ENCODE measurements around the gene ALPL.

DNA sequence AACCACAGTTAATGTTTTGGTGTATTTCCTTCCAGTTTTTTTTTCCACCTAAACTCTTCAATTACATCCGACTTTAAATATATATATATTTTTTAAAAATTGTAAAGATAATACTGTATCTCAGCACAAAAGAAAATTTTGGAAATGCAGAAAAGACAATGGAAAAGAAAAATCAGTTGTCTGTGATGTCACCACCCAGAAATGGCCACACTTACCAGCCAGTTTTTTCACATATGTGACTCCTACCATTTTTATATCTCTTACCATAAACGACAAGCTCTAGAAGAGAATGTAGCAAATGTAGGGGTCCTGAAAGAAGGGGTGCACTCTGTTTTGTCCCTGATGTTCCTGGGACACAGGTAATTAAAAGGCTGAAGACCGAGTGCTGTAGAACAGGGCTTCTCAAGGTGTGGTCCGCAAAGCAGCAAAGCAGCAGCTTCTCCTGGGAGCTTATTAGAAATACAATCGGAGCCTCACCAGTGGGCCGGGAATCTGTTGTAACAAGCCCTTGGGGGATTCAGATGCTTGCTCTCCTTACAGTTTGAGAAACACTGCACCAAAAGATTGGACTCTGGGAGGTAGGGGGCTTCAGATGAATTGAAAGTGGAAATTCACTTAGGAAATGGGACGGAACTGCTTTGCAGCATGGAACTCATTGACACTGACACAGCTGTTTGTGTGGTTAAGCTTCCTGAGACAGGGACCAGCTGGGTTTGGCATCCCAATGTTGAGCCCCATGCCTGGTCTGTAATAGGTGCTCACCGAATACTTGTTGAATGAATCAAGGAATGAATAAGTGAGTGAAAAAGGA, 44.1 kb downstream of the ALPL start:
- TF ChIP-seq CTCF (conservative IDR thresholded peaks at IDR 0.05 in 1 of 2, IDR thresholded peaks at IDR 0.05 in 1 of 2; ENCODE audit: extremely low read depth in 1 of 2, insufficient read depth in 1 of 2, low read depth in 1 of 2, low read length in 2 of 2) = no peak
- no peak for TF ChIP-seq EZH2 (IDR thresholded peaks at IDR 0.05; ENCODE audit: borderline replicate concordance, low read length)

All from mammary epithelial cell (primary cell).